Measurements from ENCODE around the gene PLCH2.

PLCH2 gene

DNA sequence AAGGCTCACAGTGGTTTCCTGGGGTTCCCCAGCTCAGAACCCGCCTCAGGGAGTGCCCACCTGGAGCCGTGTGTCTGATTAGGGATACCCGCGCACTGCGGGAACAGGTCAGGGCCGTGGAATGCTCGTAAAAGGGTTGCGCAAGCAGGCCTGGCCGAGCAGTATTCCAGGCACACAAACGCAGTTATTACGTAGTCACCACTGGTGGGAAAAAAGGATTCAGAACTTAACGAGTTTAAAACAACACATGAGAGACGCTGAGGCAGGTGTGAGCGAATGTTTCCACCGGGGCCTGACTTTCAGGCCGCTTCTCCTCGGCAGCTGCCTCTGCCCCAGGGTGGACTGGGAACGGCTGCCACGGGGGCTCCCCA, 18.2 kb downstream of the PLCH2 start:
- DNase-seq (ENCODE audit: extremely low spot score, insufficient read length, low read depth) (no peak), FAIRE-seq (no peak)

GRCh38 chr1:2495026-2495425, 18.9 kb downstream of the PLCH2 start:
- no peak for FAIRE-seq

DNA sequence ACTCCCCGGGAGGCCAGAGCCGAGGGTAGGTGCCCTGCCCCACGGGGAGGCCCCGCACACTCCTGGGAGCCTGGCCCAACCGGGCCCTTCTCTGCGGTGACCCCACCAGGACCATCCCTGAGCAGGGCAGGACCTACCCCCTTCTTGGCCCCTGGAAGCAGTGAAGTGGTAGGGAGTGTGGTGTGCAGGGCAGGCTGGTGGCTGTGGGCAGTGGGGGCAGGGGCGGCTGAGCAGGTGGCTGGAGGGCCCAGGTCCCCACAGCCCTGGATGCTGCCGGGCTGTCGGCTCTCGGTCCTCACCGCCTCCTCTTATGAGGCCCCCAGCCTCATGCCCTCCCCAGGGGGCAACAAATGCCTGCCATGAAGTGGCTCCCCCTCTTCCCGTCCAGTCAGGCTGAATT, 19.5 kb downstream of the PLCH2 start:
- DNase-seq (ENCODE audit: extremely low spot score, insufficient read length, low read depth) = no peak
- no peak for FAIRE-seq

More at GRCh38 chr1:2495026-2495425, 18.9 kb downstream of the PLCH2 start:
- no peak for DNase-seq (ENCODE audit: extremely low spot score, insufficient read length, low read depth)

DNA sequence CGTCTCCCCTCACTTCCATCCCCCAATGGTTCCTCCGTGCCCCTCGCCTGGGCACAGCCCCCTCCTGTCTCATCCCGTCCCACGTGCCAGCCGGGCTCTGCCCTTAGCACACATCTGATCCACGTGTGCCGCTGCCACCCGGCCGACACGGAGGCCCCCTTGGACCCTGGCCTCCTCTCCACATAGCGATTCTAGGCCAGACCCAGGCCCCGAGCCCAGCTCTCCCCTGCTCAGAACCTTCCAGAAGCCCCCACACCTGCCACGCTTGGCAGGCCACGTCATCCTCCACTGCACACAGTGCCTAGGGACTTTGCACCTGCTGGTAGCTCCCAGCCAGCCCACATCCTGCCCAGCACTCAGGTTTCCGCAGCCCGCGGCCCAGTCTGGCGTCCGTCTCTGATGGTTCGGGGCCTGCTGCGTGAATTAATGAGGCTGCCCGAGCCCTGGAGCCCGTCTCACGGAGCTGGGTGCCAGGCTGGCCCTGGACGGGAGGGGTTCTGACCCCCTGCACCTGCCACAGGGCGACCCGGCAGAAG, 20.1 kb downstream of the PLCH2 start:
- FAIRE-seq (peak; percentile 88), DNase-seq (ENCODE audit: extremely low spot score, insufficient read length, low read depth) (peak; percentile 60)

- FAIRE-seq = no peak
- DNase-seq (ENCODE audit: extremely low spot score, insufficient read length, low read depth) = no peak
These were observed 20.7 kb downstream of the PLCH2 start for GRCh38 chr1:2496746-2497145.

DNA sequence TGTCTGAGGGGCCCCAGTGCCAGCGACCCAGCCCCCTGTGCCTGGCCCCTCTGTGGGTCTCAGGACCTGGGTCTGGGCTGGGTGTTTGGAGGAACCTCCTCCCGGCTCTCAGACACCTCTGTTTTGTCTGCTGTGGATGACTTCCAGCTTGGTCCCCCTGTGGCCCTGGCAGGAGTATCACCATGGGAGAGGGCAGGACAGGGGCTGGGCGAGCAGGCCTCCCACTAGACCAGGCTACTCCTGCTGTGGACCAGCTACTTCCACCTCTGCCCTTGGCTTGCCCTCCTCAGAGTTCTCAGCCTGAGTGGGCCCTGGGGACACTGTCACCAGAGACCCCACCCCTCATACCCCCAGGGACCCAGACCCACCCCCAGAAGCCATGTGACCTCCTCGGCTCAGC, 21.8 kb downstream of the PLCH2 start:
- DNase-seq (ENCODE audit: extremely low spot score, insufficient read length, low read depth) (no peak), FAIRE-seq (no peak)

- no peak for DNase-seq (ENCODE audit: extremely low spot score, insufficient read length, low read depth)
- no peak for FAIRE-seq
These were observed 22.6 kb downstream of the PLCH2 start for GRCh38 chr1:2498648-2499047.

GRCh38 chr1:2499260-2499659, 23.2 kb downstream of the PLCH2 start:
- no peak for FAIRE-seq

DNA sequence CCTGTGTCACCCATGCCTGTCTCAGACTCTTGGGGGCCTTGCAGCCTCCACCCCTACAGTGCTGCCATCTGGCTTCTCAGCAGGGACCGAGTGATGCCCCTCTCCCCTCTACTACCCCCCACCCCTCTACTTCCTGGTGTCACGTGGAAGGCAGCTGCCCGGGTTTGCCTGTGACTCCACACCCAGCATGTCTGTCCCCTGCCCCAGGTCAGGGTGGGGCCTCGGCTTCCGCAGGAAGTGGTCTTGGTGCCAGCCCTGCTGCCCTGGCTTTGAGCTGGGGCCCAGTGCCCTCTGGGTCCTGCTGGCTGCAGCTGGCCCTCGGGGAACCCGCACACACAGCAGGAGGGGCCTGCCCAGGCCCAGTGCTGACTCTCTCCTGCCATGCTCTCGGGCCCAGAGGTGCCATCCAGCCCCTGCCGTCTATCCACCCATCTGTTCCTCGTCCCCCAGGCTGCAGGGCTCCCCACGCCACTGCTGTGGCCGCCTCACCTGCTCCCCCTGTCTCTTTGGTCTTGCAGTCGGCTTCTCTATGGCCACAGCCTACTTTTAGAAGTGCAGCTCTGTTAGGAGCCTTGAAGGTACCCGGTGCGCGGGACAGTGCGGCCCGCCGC, 24.0 kb downstream of the PLCH2 start:
- DNase-seq (ENCODE audit: extremely low spot score, insufficient read length, low read depth) = no peak

More at GRCh38 chr1:2499260-2499659, 23.2 kb downstream of the PLCH2 start:
- no peak for DNase-seq (ENCODE audit: extremely low spot score, insufficient read length, low read depth)

DNA sequence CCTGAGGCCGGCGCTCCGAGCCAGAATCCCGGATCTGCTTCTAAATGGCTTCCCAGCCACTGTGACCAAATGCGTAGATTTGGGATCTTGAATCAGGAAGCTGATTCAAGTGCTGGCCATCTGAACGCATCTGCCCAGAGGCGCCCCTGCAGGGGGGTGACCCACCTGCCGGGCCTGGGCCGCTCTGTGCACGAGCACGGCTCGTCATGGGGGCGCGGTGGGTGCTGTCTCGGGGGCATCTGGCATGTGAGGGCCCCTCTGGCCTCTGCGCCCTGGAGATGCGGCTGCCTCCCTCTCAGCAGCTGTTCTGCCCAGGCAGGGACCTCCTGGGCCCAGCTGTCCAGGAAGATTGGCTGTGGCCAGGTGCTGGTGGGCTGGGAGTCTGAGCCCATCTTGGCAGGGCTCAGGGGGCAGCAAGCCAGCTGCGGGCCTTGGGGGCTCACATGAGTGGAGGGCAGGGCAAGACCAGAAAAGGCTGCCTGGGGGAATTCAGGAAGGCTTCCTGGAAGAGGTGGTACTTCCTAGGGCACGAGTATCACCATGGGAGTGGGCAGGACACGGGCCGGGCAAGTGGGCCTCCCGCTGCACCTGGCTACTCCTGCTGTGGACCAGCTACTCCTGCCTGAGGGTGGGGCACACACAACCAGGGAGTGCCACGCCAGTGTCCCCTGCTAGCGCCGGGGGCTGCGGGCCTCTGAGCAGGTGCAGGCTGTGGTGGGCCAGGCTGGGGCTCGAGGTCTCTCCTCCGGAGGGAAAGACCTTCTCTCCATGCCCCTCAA, 25.1 kb downstream of the PLCH2 start:
- FAIRE-seq (no peak), DNase-seq (ENCODE audit: extremely low spot score, insufficient read length, low read depth) (no peak)

More for the DNA sequence above, 24.0 kb downstream of the PLCH2 start:
- no peak for FAIRE-seq

DNA sequence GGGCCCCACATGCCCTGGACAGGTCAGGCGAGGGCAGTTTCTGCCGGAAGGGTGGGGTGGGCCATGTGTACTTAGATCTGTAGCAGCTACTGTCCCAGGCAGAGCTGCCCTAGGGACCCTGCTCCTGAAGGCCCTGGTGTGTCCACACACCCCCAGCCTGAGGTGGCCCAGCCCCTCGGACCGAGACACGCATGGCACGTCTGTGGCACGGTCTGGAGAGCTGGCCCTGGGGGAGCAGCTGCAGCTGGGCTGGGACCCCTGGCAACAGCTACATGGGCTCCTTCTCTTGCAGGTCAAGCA, 25.7 kb downstream of the PLCH2 start:
- FAIRE-seq (no peak), DNase-seq (ENCODE audit: extremely low spot score, insufficient read length, low read depth) (no peak)

DNA sequence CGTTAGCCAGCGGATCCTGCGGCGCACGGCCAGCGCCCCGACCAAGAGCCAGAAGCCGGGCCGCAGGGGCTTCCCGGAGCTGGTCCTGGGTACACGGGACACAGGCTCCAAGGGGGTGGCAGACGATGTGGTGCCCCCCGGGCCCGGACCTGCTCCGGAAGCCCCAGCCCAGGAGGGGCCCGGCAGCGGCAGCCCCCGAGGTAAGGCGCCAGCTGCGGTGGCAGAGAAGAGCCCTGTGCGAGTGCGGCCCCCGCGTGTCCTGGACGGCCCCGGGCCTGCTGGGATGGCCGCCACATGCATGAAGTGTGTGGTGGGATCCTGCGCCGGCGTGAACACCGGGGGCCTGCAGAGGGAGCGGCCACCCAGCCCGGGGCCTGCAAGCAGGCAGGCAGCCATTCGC, 26.1 kb downstream of the PLCH2 start:
- no peak for FAIRE-seq
- no peak for DNase-seq (ENCODE audit: extremely low spot score, insufficient read length, low read depth)

GRCh38 chr1:2502661-2503553, 26.8 kb downstream of the PLCH2 start:
- no peak for FAIRE-seq
- no peak for DNase-seq (ENCODE audit: extremely low spot score, insufficient read length, low read depth)

GRCh38 chr1:2503554-2504224, 27.6 kb downstream of the PLCH2 start:
- DNase-seq (ENCODE audit: extremely low spot score, insufficient read length, low read depth) (no peak), FAIRE-seq (no peak)

DNA sequence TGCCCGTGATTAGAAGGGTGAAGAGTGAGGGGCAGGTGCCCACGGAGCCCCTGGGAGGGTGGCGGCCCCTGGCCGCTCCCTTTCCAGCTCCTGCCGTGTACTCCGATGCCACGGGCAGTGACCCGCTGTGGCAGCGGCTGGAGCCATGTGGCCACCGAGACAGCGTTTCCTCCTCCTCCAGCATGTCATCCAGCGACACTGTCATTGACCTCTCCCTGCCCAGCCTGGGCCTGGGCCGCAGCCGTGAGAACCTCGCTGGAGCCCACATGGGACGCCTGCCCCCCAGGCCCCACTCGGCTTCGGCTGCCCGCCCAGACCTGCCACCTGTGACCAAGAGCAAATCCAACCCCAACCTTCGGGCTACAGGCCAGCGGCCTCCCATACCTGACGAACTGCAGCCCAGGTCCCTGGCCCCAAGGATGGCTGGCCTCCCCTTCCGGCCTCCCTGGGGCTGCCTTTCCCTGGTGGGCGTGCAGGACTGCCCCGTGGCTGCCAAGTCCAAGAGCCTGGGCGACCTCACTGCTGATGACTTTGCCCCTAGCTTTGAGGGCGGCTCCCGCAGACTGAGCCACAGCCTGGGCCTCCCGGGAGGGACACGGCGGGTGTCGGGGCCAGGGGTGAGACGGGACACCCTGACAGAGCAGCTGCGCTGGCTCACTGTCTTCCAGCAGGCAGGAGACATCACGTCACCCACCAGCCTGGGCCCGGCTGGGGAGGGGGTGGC, 28.3 kb downstream of the PLCH2 start:
- DNase-seq (ENCODE audit: extremely low spot score, insufficient read length, low read depth) = no peak
- FAIRE-seq = no peak

GRCh38 chr1:2504949-2505272, 28.8 kb downstream of the PLCH2 start:
- DNase-seq (ENCODE audit: extremely low spot score, insufficient read length, low read depth) (no peak), FAIRE-seq (no peak)

GRCh38 chr1:2505461-2505994, 29.4 kb downstream of the PLCH2 start:
- DNase-seq (ENCODE audit: extremely low spot score, insufficient read length, low read depth) (no peak), FAIRE-seq (no peak)

GRCh38 chr1:2506007-2506860, 30.1 kb downstream of the PLCH2 start:
- no peak for DNase-seq (ENCODE audit: extremely low spot score, insufficient read length, low read depth)
- FAIRE-seq = no peak
